GM18517 (cell line): ENCODE data around the gene PRPF40B.

Experiments
- ATAC-seq: cut with Tn5 transposase; IDR thresholded peaks from one replicate; pipeline ENCODE4 v1.9.1; 2021; ENCODE audit warnings: mild to moderate bottlenecking, moderate library complexity; ENCODE audit not compliant: unreplicated experiment

Gene PRPF40B

GRCh38 chr12:49655595-49656236 is 32.4 kb downstream of the PRPF40B start:
- ATAC-seq: no peak

- ATAC-seq: no peak
Measured at GRCh38 chr12:49658276-49658675, 34.9 kb downstream of the PRPF40B start.

DNA sequence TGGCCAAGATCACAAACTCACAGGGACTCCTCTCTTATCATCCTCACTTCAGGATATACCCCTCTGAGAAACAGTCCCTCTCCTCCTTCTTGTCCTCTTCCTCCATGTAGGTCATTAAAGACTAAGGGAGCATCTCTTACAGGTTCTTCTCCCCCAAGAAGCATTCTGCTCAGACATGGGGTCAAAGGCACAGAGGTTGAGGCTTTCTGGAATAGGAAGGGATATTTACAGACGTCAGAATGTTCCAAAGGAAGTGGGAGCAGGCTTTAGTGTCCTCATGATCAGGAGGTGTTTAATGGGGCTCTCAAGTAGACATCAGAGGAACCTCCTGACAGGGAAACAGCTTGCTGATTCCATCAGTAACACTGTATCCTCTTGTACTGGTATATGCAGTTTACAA is 36.4 kb downstream of the PRPF40B start:
- no peak for ATAC-seq

DNA sequence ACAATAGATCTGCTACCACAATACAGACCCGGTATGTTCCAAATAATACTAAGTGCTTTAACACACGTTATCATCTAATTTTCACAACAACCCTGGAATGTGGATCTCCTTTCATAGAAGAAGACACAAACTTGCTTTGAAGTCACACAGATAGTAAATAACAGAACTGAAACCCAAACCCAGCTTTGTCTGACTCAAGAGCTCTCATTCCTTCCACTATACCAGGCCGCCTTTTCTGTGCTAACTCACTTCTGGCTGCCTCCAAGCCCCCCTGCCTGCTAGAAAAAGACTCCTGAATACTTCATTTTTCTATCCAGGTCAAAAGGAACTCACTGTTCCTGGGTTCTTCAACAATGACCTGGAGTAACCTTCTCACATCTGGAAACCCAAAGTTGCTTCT is 37.8 kb downstream of the PRPF40B start:
- ATAC-seq: no peak

- ATAC-seq: no peak
Measured at GRCh38 chr12:49661746-49662145, 38.4 kb downstream of the PRPF40B start.

DNA sequence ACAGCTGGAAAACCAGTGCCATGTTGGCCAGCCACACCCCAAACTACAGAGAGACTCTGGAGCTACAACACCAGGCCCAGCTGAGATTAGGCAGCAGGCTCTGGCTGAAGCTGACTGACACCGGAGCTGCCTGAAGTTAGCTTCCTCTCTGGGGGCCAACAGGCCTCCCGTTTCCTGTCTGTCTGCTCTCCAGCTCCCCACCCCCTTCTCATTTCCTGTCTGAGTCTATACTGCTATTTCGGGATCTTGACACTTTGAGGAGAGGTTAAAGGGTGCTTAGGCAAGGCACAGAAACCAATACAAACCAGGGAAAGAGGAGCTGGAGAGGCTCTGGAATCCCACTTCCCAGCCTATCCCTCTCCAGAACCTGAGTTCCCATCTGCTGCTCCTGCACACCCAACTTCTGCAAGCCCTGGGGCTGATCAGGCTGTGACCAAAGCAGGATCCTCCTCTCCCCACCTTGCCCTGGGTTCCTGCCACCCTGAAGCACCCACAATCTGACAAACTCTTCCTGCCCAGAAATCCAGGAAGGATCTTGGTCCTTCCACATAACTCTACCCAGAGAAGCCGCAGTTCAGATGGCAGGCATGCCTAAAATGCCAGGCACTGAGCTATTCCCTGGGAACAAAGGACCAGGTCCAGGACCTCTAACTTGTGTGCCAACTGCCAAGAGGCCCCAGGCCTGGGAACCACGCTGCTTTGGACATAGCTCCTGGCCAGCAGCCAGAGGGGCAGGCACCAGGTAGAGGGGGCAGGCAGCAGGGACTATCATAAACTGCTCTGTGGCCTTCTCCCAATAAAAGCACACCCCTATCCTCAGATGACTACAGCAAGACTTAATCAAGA is 39.9 kb downstream of the PRPF40B start:
- ATAC-seq: peak; percentile 65

DNA sequence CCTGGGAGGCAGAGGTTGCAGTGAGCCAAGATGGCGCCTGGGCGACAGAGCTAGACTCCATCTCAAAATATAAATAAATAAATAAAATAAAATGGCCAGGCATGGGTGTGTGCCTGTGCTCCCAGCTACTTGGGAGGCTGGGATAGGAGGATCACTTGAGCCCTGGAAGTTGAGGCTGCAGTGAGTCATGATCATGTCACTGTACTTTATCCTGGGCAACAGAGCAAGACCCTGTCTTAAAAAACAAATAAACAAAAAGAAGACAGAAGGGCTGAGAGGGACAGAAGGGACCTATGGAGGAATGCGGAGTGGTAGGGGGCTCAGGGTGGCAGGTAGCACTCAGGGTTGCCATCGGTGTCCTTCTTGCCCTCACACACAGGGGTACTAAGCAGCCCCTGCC is 40.8 kb downstream of the PRPF40B start:
- ATAC-seq: no peak

DNA sequence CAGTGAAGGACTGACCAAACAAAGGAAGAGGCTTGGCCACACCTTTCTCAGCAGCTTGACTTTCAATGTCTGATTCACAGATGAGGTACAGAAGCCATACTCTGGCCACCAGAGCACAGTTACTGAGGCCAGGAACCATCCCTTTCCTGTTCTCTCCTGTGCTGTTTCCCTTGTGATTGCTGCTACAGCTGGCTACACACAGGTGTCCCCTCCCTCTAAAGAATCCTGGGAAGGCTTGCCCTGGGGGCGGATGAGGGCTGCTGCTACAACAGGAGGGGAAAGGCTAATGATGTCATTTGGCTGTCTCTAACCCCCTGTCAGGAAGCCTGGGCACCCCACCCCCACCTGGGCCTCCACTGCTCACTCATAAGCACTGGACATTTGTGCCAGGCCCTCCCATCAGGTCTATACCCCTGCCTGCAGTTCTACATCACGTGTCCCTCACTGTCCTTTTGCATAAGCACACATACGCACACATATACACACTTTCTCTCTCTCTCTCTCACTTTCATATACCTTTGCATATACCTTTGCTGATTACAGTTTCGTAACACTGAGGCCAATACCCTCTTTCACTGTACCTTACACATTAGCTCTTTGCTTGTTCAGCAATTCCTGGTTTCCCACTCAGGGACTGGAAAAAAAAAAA is 41.4 kb downstream of the PRPF40B start:
- peak; percentile 80 for ATAC-seq

- ATAC-seq: no peak
Measured at GRCh38 chr12:49665384-49665783, 42.0 kb downstream of the PRPF40B start.

DNA sequence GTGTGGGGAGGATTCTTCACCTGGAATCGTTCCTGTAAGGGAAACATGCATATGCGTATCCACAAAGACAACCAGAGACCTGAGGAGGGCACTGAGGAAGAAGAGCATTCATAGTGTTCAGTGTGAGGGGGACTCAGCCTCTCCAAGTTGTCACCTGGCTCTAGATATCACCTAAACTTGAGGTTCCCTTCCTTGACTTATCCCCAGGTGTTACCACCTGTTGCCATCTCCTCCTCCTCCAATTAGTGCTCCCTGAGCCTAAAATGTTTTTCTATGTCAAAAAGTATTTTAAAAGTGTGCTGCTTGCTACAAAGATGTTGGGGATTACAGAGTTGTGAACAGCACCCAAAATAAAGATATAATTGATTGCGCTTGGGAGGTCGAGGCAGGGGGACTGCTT is 42.8 kb downstream of the PRPF40B start:
- no peak for ATAC-seq

- no peak for ATAC-seq
Measured at GRCh38 chr12:49667325-49668090, 44.1 kb downstream of the PRPF40B start.

GRCh38 chr12:49669796-49670195 is 46.4 kb downstream of the PRPF40B start:
- ATAC-seq: no peak

- no peak for ATAC-seq
Measured at GRCh38 chr12:49671031-49671765, 47.8 kb downstream of the PRPF40B start.

- ATAC-seq: no peak
Measured at GRCh38 chr12:49672301-49673217, 49.2 kb downstream of the PRPF40B start.

DNA sequence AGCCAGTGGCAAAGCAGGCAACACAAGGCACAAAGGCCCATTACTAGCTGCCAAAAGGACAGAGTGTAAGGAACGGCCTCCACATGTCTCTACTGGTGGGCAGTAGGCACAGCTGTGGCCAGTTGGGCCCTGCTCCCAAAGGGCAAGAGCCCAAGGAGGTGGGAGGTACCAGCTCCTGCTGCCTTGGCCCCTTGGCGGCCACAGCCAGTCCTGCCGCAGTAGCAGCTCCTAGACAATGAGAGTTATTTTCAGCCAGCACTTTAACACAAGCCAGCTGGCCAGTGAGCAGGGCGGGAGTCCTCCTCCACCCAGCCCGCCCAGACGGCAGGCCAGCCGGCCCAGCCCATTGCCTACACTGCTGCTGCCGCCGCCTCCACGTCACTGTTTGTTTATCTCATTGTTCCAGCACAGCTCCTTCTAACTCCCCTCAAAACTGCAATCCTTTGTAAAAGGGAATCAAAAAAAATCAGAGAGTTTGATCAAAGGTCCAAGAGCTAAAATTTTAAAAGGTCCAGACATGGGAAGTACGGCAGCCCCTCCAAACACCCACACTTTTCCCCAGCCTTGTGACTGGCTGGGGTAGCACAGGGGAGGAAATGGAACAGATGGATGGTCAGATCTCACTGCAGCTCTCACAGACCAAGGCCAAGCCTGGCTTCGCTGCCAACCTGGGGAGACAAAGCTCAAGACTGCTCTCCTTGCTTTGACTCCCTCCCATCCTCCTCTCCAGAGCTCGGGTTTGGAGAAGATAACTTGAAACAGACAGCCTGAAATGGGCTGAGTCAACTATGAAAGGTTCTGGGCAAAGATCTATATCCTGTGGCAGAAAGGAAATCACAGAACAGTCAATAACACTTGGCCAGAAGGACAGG is 50.3 kb downstream of the PRPF40B start:
- no peak for ATAC-seq

GRCh38 chr12:49674318-49674981 is 51.1 kb downstream of the PRPF40B start:
- ATAC-seq: no peak

DNA sequence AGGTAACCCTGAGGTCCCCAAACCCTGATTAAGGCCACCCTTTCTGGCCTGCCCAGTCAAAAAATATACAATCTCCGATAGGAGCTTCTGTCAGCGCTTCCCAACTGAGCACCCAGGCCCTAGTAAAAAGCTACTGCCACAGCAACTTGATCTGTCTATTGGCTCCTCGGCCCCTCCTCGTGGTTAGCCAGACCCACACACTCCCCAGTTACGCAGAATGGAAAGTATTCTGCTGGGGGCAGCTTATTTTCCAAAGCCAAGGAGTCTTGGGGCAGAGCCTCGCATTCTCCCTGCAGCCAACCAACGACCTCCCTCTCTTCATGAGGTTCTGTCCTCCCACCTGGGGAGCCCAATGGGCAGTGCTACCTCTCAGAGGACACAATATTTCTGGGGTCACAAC is 51.8 kb downstream of the PRPF40B start:
- ATAC-seq: no peak

DNA sequence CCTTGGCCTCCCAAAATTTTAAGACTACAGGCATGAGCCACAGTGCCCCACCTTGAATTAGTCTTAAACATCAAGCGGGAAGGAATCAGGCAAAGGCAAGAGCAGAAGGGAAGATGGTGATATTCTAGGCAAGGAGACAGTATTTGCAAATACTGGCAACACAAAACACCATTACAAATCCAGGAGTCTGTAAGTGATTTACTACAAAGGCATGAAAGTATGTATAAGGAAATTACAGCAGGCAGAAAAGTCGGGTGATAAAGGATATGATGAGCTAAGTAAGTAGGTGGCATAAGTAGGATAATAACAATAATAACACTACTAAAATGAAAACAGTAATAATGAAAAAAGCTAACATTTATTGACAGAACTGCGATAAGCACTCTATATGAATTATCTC is 55.4 kb downstream of the PRPF40B start:
- no peak for ATAC-seq
